Measurements from ENCODE around the gene DEXI.

The DEXI gene

GRCh38 chr16:10888320-10888937 lies 53.8 kb downstream of the DEXI start:
- no peak overlapping the region for H3K4me3 ChIP-seq (ENCODE audit: low read length)
- no peak for TF ChIP-seq CTCF (conservative IDR thresholded peaks at IDR 0.05; ENCODE audit: low read length)
- no peak for DNase-seq (ENCODE audit: low read depth)

GRCh38 chr16:10885246-10885645 lies 57.0 kb downstream of the DEXI start:
- no peak for TF ChIP-seq CTCF (conservative IDR thresholded peaks at IDR 0.05; ENCODE audit: low read length)
- no peak for DNase-seq (ENCODE audit: low read depth)
- no peak overlapping the region for H3K4me3 ChIP-seq (ENCODE audit: low read length)

GRCh38 chr16:10883004-10883403 lies 59.3 kb downstream of the DEXI start:
- no peak overlapping the region for H3K4me3 ChIP-seq (ENCODE audit: low read length)
- no peak for DNase-seq (ENCODE audit: low read depth)
- TF ChIP-seq CTCF (conservative IDR thresholded peaks at IDR 0.05; ENCODE audit: low read length), result no peak

GRCh38 chr16:10881479-10882030 lies 60.7 kb downstream of the DEXI start:
- no peak for TF ChIP-seq CTCF (conservative IDR thresholded peaks at IDR 0.05; ENCODE audit: low read length)
- H3K4me3 ChIP-seq (ENCODE audit: low read length), result no peak overlapping the region
- no peak for DNase-seq (ENCODE audit: low read depth)

GRCh38 chr16:10880594-10881452 lies 61.4 kb downstream of the DEXI start:
- TF ChIP-seq CTCF (conservative IDR thresholded peaks at IDR 0.05; ENCODE audit: low read length), result no peak
- no peak overlapping the region for H3K4me3 ChIP-seq (ENCODE audit: low read length)
- no peak for DNase-seq (ENCODE audit: low read depth)

GRCh38 chr16:10879681-10880589 lies 62.3 kb downstream of the DEXI start:
- no peak for DNase-seq (ENCODE audit: low read depth)
- TF ChIP-seq CTCF (conservative IDR thresholded peaks at IDR 0.05; ENCODE audit: low read length), result no peak

More at GRCh38 chr16:10879681-10880589, 62.3 kb downstream of the DEXI start:
- peak overlapping the region; percentile 69 for H3K4me3 ChIP-seq (ENCODE audit: low read length)
